ENCODE results near the gene GRID2. TPM values are rescaled to one million over a fixed set of nuclear protein-coding genes. Genes with fewer than 3 reads are reported as not detected.

Gene GRID2
- total RNA-seq, 2 donors from 2014 or later: 0.28 TPM; not detected in 1

- H3K36me3 ChIP-seq: no peaks in the 10 kb centered on the region
- peaks cover 6% of the 10 kb centered on the region in 2 donors for H3K4me1 ChIP-seq (ENCODE audit: control insufficient read depth in 1 of 2, low read depth in 2 of 2)
- H3K27me3 ChIP-seq (replicated peaks; ENCODE audit: insufficient read depth): no peaks in the 10 kb centered on the region
- no peak overlapping the region for H3K27ac ChIP-seq
- no peaks in the 10 kb centered on the region for H3K9me3 ChIP-seq
- DNase-seq (ENCODE audit: low spot score) (no peak), ATAC-seq (ENCODE audit: insufficient number of reproducible peaks, low FRiP score, low read depth) (no peak)
- no peak overlapping the region for H3K4me3 ChIP-seq
- no peak for TF ChIP-seq CTCF (IDR thresholded peaks at IDR 0.05)
These were observed 1344.5 kb downstream of the GRID2 start for GRCh38 chr4:93648258-93648657.

DNA sequence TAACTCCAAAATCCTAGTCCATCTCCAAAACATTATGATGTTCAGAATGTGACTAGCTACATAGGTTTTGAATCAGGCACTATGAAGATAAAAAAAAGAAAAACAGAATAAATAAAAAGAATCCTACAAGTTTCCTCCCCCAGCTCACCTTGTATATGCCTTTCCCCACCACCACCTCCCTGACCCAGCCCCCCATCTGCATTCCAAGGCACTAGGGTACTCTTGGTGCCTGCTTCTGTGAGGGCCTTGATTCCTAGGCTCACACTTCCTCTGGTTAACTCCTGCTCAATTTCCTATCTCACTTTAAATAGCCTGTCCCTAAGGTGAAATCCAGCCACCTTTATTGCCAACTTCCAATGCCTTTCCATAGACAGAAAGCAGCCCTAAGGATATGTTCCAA lies 1346.1 kb downstream of the GRID2 start:
- ATAC-seq (ENCODE audit: insufficient number of reproducible peaks, low FRiP score, low read depth) (no peak), DNase-seq (ENCODE audit: low spot score) (no peak)
- H3K9me3 ChIP-seq: no peaks in the 10 kb centered on the region
- H3K36me3 ChIP-seq: no peaks in the 10 kb centered on the region
- H3K27me3 ChIP-seq (replicated peaks; ENCODE audit: insufficient read depth): no peaks in the 10 kb centered on the region
- H3K4me3 ChIP-seq: no peak overlapping the region
- H3K4me1 ChIP-seq (ENCODE audit: control insufficient read depth in 1 of 2, low read depth in 2 of 2): peaks cover 6 to 19% of the 10 kb centered on the region in 2 donors
- no peak for TF ChIP-seq CTCF (IDR thresholded peaks at IDR 0.05)
- no peak overlapping the region for H3K27ac ChIP-seq

DNA sequence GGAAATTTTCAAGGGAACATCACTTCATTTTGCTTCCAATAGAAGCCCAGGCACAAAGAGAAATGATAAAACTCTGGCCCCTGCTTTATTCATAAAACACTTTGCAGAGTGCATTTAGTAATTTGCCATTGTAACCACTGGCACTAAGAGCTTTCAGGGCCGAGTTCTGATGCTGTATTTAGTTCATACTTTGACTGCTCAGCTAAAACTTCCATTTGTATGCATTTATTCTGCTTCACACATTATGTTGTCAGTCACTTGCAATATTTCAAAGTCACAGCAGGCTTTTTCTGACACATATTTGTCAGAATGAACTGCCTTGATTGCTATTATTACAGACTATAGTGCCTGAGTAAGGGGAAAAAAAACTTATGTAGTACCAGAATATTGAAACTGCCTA lies 1350.4 kb downstream of the GRID2 start:
- H3K27me3 ChIP-seq (replicated peaks; ENCODE audit: insufficient read depth): no peaks in the 10 kb centered on the region
- H3K4me1 ChIP-seq (ENCODE audit: control insufficient read depth in 1 of 2, low read depth in 2 of 2): peaks cover 3 to 19% of the 10 kb centered on the region in 2 donors
- H3K27ac ChIP-seq: peak overlapping the region in 1 of 2 donors; percentile 50
- DNase-seq (ENCODE audit: low spot score) (no peak), ATAC-seq (ENCODE audit: insufficient number of reproducible peaks, low FRiP score, low read depth) (no peak)
- no peaks in the 10 kb centered on the region for H3K9me3 ChIP-seq
- no peak for TF ChIP-seq CTCF (IDR thresholded peaks at IDR 0.05)
- H3K36me3 ChIP-seq: no peaks in the 10 kb centered on the region
- no peak overlapping the region for H3K4me3 ChIP-seq

GRCh38 chr4:93657527-93657926 lies 1353.8 kb downstream of the GRID2 start:
- Histone ChIP-seq H3K4me3 (no peak overlapping the region), H3K27ac (no peak overlapping the region), H3K9me3 (no peaks in the 10 kb centered on the region), H3K27me3 (replicated peaks; ENCODE audit: insufficient read depth) (no peaks in the 10 kb centered on the region), H3K36me3 (no peaks in the 10 kb centered on the region), H3K4me1 (ENCODE audit: control insufficient read depth in 1 of 2, low read depth in 2 of 2) (peaks cover 3 to 19% of the 10 kb centered on the region in 2 donors)
- DNase-seq (ENCODE audit: low spot score) (no peak), ATAC-seq (ENCODE audit: insufficient number of reproducible peaks, low FRiP score, low read depth) (no peak)
- TF ChIP-seq CTCF (IDR thresholded peaks at IDR 0.05): no peak

DNA sequence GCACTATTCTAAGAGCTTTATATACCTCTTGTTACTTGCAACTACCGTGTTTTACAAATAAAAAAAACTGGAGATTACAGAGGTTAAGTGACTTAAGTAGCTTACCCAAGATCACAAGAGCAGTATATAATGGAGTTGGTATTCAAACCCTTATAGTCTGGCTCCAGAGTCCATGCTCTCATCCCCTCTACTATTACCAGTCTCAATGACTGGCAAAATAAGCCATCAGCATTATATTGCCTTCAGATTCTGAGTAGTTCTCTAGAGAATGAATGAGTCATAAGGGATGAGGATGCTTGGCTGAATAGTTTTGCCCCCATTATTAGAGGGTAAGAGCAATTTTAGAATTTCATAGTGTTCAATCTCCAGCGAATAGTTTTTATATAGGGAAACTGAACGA lies 1354.7 kb downstream of the GRID2 start:
- Histone ChIP-seq H3K4me3 (no peak overlapping the region), H3K9me3 (no peaks in the 10 kb centered on the region), H3K36me3 (no peaks in the 10 kb centered on the region), H3K27ac (no peak overlapping the region), H3K27me3 (replicated peaks; ENCODE audit: insufficient read depth) (no peaks in the 10 kb centered on the region), H3K4me1 (ENCODE audit: control insufficient read depth in 1 of 2, low read depth in 2 of 2) (peaks cover 0 to 11% of the 10 kb centered on the region in 2 donors)
- DNase-seq (ENCODE audit: low spot score): no peak
- ATAC-seq (ENCODE audit: insufficient number of reproducible peaks, low FRiP score, low read depth): no peak
- TF ChIP-seq CTCF (IDR thresholded peaks at IDR 0.05): no peak

Data from thoracic aorta (tissue), 2 donors.